HepG2 (cell line): ENCODE results near the gene MBD3L2. TPM values are rescaled to one million over a fixed set of nuclear protein-coding genes. Genes with fewer than 3 reads are reported as not detected.

Experiments used
- ATAC-seq: fragments of 200-7000 bp; cut with Tn5 transposase; 3 replicates; pipeline ENCODE4 v1.9.1; 2020; ENCODE audit warnings: mild to moderate bottlenecking, moderate library complexity
- BruUV-seq: library from RNA; stranded (reverse); fragments of 400-500 nt; replicated peaks from 2 replicates; lab custom pipeline; 2021; lab: Mats Ljungman, UMichigan
- CTCF ChIA-PET: fragments of 300-600 bp; formaldehyde crosslinking; extraction: SDS; loops from one replicate; lab custom pipeline; 2021; ENCODE audit warnings: low total read pairs, inconsistent platforms, low intra/inter-chr PET ratio; lab: Yijun Ruan, JAX
- POLR2A ChIA-PET: fragments of 350-600 bp; sonication (Branson Sonifier 250); formaldehyde crosslinking; loops from one replicate; lab custom pipeline; 2020; ENCODE audit warnings: antibody characterized with exemption, inconsistent platforms; lab: Yijun Ruan, JAX
- DNase-seq: peaks from one replicate; pipeline ENCODE4 v3.0.0-alpha.2; 2015; ENCODE audit warnings: low spot score
- FAIRE-seq: peaks from 3 replicates; lab custom pipeline; 2011; peaks lifted over from hg19 to GRCh38; lab: Jason Lieb, UNC
- H2AFZ ChIP-seq: one replicate; pipeline ENCODE4 v1.6.1; 2011; ENCODE audit warnings: low read length, inconsistent platforms
- H3K27ac ChIP-seq: fragments of 300-600 bp; 3 replicates; pipeline ENCODE4 v1.8.0; 2011; ENCODE audit warnings: mixed run types, mild to moderate bottlenecking, mixed read lengths, low read length, inconsistent platforms; ENCODE audit not compliant: insufficient read depth; ENCODE audit errors: extremely low read length
- H3K27me3 ChIP-seq, 2 experiments: fragments of 200-600 bp in 1 of 2; 2 replicates in 1 of 2; 3 replicates in 1 of 2; pipeline versions ENCODE4 v1.6.0 to v1.8.0; 2011; ENCODE audit warnings: low read length in 2 of 2, mild to moderate bottlenecking in 2 of 2, moderate library complexity in 2 of 2, inconsistent platforms in 1 of 2; ENCODE audit not compliant: insufficient read depth in 2 of 2, control insufficient read depth in 1 of 2
- H3K36me3 ChIP-seq, 2 experiments: fragments of 200-600 bp in 1 of 2; replicated peaks in 1 of 2; 2 replicates in 1 of 2; 3 replicates in 1 of 2; pipeline versions ENCODE4 v1.5.1 to v1.8.0; 2011; ENCODE audit warnings: low read length in 2 of 2, inconsistent platforms in 1 of 2; ENCODE audit not compliant: insufficient read depth in 2 of 2, control insufficient read depth in 1 of 2
- H3K4me1 ChIP-seq: 2 replicates; pipeline ENCODE4 v1.5.1; 2012; ENCODE audit warnings: low read length, inconsistent platforms; ENCODE audit not compliant: insufficient read depth
- H3K4me2 ChIP-seq: 2 replicates; pipeline ENCODE4 v1.6.0; 2011; ENCODE audit warnings: low read depth, low read length, inconsistent platforms
- H3K4me3 ChIP-seq, 3 experiments: fragments of 200-600 bp in 1 of 3; sonication (generic), shearing (Covaris generic) in 1 of 3; replicated peaks in 1 of 3; 2 replicates each; pipeline ENCODE4 v1.5.1; 2011 to 2016; ENCODE audit warnings: low read length in 3 of 3, inconsistent platforms in 2 of 3, low read depth in 2 of 3, mild to moderate bottlenecking in 2 of 3, control low read depth in 1 of 3, mixed read lengths in 1 of 3; ENCODE audit not compliant: insufficient read depth in 1 of 3
- H3K79me2 ChIP-seq: one replicate; pipeline ENCODE4 v1.6.1; 2011; ENCODE audit warnings: low read length, inconsistent platforms; ENCODE audit not compliant: insufficient read depth
- H3K9ac ChIP-seq: 2 replicates; pipeline ENCODE4 v1.6.0; 2011; ENCODE audit warnings: mild to moderate bottlenecking, low read depth, low read length, inconsistent platforms; ENCODE audit not compliant: insufficient read depth
- H3K9me3 ChIP-seq: 2 replicates; pipeline ENCODE4 v1.5.1; 2012; ENCODE audit warnings: mild to moderate bottlenecking, low read length
- H4K20me1 ChIP-seq: 2 replicates; pipeline ENCODE4 v1.6.0; 2011; ENCODE audit warnings: inconsistent platforms, mild to moderate bottlenecking, low read length, moderate library complexity; ENCODE audit not compliant: insufficient read depth
- HNF1B ChIP-seq: sonication (generic); formaldehyde crosslinking; IDR thresholded peaks from 2 replicates; pipeline ENCODE4 v1.5.1; 2020; ENCODE audit warnings: mild to moderate bottlenecking, moderate library complexity, missing genetic modification reagents
- NR3C1 ChIP-seq: sonication (generic); formaldehyde crosslinking; IDR thresholded peaks from 2 replicates; pipeline ENCODE4 v1.4.0; 2020; ENCODE audit warnings: missing genetic modification reagents
- PHF20 ChIP-seq: sonication (generic); formaldehyde crosslinking; IDR thresholded peaks from 2 replicates; pipeline ENCODE4 v1.5.0; 2020; ENCODE audit warnings: mild to moderate bottlenecking, missing genetic modification reagents
- TBL1XR1 ChIP-seq: fragments of 150-350 bp; IDR thresholded peaks from 2 replicates; pipeline ENCODE4 v1.6.1; 2014; ENCODE audit warnings: borderline replicate concordance, low read length; ENCODE audit not compliant: partially characterized antibody
- ZBTB49 ChIP-seq: sonication (generic); formaldehyde crosslinking; IDR thresholded peaks from 2 replicates; pipeline ENCODE4 v1.4.0; 2020; ENCODE audit warnings: missing genetic modification reagents, borderline replicate concordance
- ZMYM2 ChIP-seq: sonication (generic); formaldehyde crosslinking; IDR thresholded peaks from 2 replicates; pipeline ENCODE4 v1.8.0; 2022; ENCODE audit warnings: mild to moderate bottlenecking, missing genetic modification reagents
- ZNF354B ChIP-seq: sonication (generic); formaldehyde crosslinking; IDR thresholded peaks from 2 replicates; pipeline ENCODE4 v1.8.0; 2022; ENCODE audit warnings: mild to moderate bottlenecking, missing genetic modification reagents
- ZNF7 ChIP-seq: IDR thresholded peaks from 2 replicates; pipeline ENCODE4 v1.6.1; 2016; ENCODE audit warnings: missing biosample characterization, missing genetic modification reagents
- ZNF788 ChIP-seq: sonication (generic); formaldehyde crosslinking; IDR thresholded peaks from 2 replicates; pipeline ENCODE4 v1.5.0; 2020; ENCODE audit warnings: mild to moderate bottlenecking, missing genetic modification reagents, borderline replicate concordance
- WGBS: methylation state at CpG from one replicate; pipeline ENCODE4 v1.1.6; 2017; ENCODE audit warnings: low lambda C conversion rate; 5-methylcytosine and 5-hydroxymethylcytosine counted together
- in situ Hi-C: cut with HindIII; loops from 2 replicates; pipeline ENCODE4 v1.10.0; 2017; ENCODE audit warnings: low pct_unique_long_range_greater_than_20kb; ENCODE audit not compliant: extremely low pct_ligation_motif_present
- intact Hi-C: fragments of 100-400 bp; cut with micrococcal nuclease; formaldehyde crosslinking; loops from one replicate; pipeline ENCODE4 v1.10.0; 2022; ENCODE audit not compliant: unreplicated experiment
- polyA plus RNA-seq, 8 experiments: library from polyadenylated mRNA; depleted of rRNA in 3 of 8; stranded (reverse) in 7 of 8; unstranded in 1 of 8; fragments of >200 nt; fragmentation: Illumina TruSeq in 4 of 8; extraction: Trizol in 4 of 8; gene quantifications; 2 replicates each; pipeline versions ENCODE4 v1.2.1 to v1.2.3, GENCODE V29; 2011 to 2016; ENCODE audit warnings: low read depth in 4 of 8, missing spikeins in 1 of 8, mixed read lengths in 1 of 8; ENCODE audit not compliant: insufficient read depth in 1 of 8
- total RNA-seq, 5 experiments: library from RNA; depleted of rRNA; stranded (reverse); fragments of >200 nt; fragmentation: Illumina TruSeq; extraction: Trizol; gene quantifications; 2 replicates each; pipeline ENCODE4 v1.2.3, GENCODE V29; 2016; ENCODE audit warnings: low read depth in 1 of 5
- TF ChIP-seq, protein P1 (sequence below): sonication (generic); formaldehyde crosslinking; conservative IDR thresholded peaks from 2 replicates; pipeline ENCODE4 v1.4.0; 2020; ENCODE audit warnings: missing genetic modification reagents
- TF ChIP-seq, protein P2 (sequence below): sonication (generic); formaldehyde crosslinking; IDR thresholded peaks from 2 replicates; pipeline ENCODE4 v1.9.0; 2022; ENCODE audit warnings: missing genetic modification reagents, mild to moderate bottlenecking, borderline replicate concordance
- TF ChIP-seq, protein P3 (sequence below): sonication (generic); IDR thresholded peaks from 2 replicates; pipeline ENCODE4 v1.6.1; 2016; ENCODE audit warnings: low read depth, borderline replicate concordance

Gene MBD3L2
- total and polyA plus RNA-seq, 2 of the 13 experiments (the other 11 are each of a cell fraction or from before 2014, with no cell fraction given): not detected

DNA sequence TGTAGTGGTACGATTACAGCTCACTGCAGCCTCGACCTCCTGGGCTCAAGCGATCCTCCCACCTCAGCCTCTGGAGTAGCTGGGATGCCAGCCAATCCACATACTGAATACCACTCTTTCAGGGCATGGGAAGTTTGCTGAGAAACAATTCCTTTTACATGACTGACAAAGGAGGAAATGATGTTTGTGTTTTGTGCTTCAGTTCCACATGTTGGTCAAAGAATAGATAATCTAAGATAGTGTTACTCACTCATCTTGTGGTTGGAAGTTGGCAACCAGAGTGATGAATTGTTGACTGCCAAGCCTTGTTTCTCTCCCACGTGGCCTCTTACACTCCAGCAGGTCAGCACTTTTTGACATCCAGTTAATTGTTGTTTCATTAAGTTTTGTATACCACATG is 35.4 kb upstream of the MBD3L2 start (continued):
- TF ChIP-seq, protein P1, sequence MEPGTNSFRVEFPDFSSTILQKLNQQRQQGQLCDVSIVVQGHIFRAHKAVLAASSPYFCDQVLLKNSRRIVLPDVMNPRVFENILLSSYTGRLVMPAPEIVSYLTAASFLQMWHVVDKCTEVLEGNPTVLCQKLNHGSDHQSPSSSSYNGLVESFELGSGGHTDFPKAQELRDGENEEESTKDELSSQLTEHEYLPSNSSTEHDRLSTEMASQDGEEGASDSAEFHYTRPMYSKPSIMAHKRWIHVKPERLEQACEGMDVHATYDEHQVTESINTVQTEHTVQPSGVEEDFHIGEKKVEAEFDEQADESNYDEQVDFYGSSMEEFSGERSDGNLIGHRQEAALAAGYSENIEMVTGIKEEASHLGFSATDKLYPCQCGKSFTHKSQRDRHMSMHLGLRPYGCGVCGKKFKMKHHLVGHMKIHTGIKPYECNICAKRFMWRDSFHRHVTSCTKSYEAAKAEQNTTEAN (CRISPR knock-in tag): no peak

GRCh38 chr19:7018828-7019227 is 30.3 kb upstream of the MBD3L2 start:
- no peaks in the 10 kb centered on the region for H3K36me3 ChIP-seq
- H3K27ac ChIP-seq: no peak overlapping the region
- 18% methylated on average over 6 of the region's 6 CpGs for WGBS
- no peak overlapping the region for H3K9ac ChIP-seq
- no peak overlapping the region for H2AFZ ChIP-seq
- no TSS peak for BruUV-seq
- ATAC-seq (no peak), DNase-seq (no peak), FAIRE-seq (no peak)
- no peaks in the 10 kb centered on the region for H3K79me2 ChIP-seq
- no peak overlapping the region for H3K4me3 ChIP-seq
- no peaks in the 10 kb centered on the region for H3K9me3 ChIP-seq
- intact Hi-C loops: no loop called here
- H3K27me3 ChIP-seq: 0 out of 5 replicates have a peak, but pooled peaks cover 0 to 3% of the 10 kb centered on the region in 2 experiments
- H3K4me1 ChIP-seq: no peaks in the 10 kb centered on the region
- H4K20me1 ChIP-seq: no peaks in the 10 kb centered on the region
- ChIA-PET CTCF (no interaction called here), POLR2A (no interaction called here)
- in situ Hi-C loops: no loop called here
- no peak overlapping the region for H3K4me2 ChIP-seq
- TF ChIP-seq ZBTB49 (CRISPR knock-in tag) (no peak), NR3C1 (CRISPR knock-in tag) (no peak), ZNF354B (no peak), ZMYM2 (no peak), PHF20 (CRISPR knock-in tag) (no peak), TBL1XR1 (no peak), ZNF788 (CRISPR knock-in tag) (no peak), ZNF7 (no peak), HNF1B (CRISPR knock-in tag) (no peak)
- TF ChIP-seq, protein P2, sequence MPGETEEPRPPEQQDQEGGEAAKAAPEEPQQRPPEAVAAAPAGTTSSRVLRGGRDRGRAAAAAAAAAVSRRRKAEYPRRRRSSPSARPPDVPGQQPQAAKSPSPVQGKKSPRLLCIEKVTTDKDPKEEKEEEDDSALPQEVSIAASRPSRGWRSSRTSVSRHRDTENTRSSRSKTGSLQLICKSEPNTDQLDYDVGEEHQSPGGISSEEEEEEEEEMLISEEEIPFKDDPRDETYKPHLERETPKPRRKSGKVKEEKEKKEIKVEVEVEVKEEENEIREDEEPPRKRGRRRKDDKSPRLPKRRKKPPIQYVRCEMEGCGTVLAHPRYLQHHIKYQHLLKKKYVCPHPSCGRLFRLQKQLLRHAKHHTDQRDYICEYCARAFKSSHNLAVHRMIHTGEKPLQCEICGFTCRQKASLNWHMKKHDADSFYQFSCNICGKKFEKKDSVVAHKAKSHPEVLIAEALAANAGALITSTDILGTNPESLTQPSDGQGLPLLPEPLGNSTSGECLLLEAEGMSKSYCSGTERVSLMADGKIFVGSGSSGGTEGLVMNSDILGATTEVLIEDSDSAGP (CRISPR knock-in tag): no peak
- TF ChIP-seq, protein P3, sequence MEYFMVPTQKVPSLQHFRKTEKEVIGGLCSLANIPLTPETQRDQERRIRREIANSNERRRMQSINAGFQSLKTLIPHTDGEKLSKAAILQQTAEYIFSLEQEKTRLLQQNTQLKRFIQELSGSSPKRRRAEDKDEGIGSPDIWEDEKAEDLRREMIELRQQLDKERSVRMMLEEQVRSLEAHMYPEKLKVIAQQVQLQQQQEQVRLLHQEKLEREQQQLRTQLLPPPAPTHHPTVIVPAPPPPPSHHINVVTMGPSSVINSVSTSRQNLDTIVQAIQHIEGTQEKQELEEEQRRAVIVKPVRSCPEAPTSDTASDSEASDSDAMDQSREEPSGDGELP: no peak
